HEK293T (cell line): Measurements from ENCODE around the gene RBM18.

ENCODE experiments used
- CTCF ChIA-PET: fragments of 350-600 bp; formaldehyde crosslinking; extraction: SDS; loops from one replicate; lab custom pipeline; 2021; ENCODE audit warnings: antibody characterized with exemption, inconsistent platforms; lab: Yijun Ruan, JAX
- POLR2A ChIA-PET: fragments of 350-600 bp; formaldehyde crosslinking; extraction: SDS; loops from one replicate; lab custom pipeline; 2020; ENCODE audit warnings: antibody characterized with exemption, inconsistent platforms; lab: Yijun Ruan, JAX
- DNase-seq: peaks from one replicate; pipeline ENCODE4 v3.0.0; 2012; ENCODE audit warnings: mixed read lengths; ENCODE audit errors: extremely low spot score
- ARNT ChIP-seq: fragments of 450-650 bp; IDR thresholded peaks from 2 replicates; pipeline ENCODE4 v1.6.1; 2017; ENCODE audit warnings: mild to moderate bottlenecking
- BHLHE40 ChIP-seq: fragments of 450-650 bp; IDR thresholded peaks from 2 replicates; pipeline ENCODE4 v1.6.1; 2016; ENCODE audit warnings: mild to moderate bottlenecking, moderate library complexity, borderline replicate concordance
- CTBP1 ChIP-seq: fragments of 450-650 bp; IDR thresholded peaks from 2 replicates; pipeline ENCODE4 v1.6.1; 2016; ENCODE audit warnings: borderline replicate concordance
- ELF4 ChIP-seq: fragments of 450-650 bp; IDR thresholded peaks from 2 replicates; pipeline ENCODE4 v1.6.1; 2017; ENCODE audit warnings: antibody characterized with exemption
- FOXA1 ChIP-seq: fragments of 450-650 bp; IDR thresholded peaks from 2 replicates; pipeline ENCODE4 v1.6.1; 2016; ENCODE audit warnings: mild to moderate bottlenecking
- FOXK2 ChIP-seq: fragments of 450-650 bp; IDR thresholded peaks from 2 replicates; pipeline ENCODE4 v1.6.1; 2016; ENCODE audit warnings: mild to moderate bottlenecking
- FOXM1 ChIP-seq: fragments of 450-650 bp; IDR thresholded peaks from 2 replicates; pipeline ENCODE4 v1.6.1; 2017; ENCODE audit warnings: mild to moderate bottlenecking, borderline replicate concordance
- HDGF ChIP-seq: fragments of 450-650 bp; IDR thresholded peaks from 2 replicates; pipeline ENCODE4 v1.6.1; 2017; ENCODE audit warnings: antibody characterized with exemption, borderline replicate concordance
- L3MBTL2 ChIP-seq: fragments of 450-650 bp; conservative IDR thresholded peaks from 2 replicates; pipeline ENCODE4 v1.6.1; 2016; ENCODE audit warnings: mild to moderate bottlenecking
- LEF1 ChIP-seq: fragments of 450-650 bp; IDR thresholded peaks from 2 replicates; pipeline ENCODE4 v1.6.1; 2017; ENCODE audit warnings: mild to moderate bottlenecking, borderline replicate concordance
- NFRKB ChIP-seq: fragments of 450-650 bp; IDR thresholded peaks from 2 replicates; pipeline ENCODE4 v1.6.1; 2016; ENCODE audit warnings: mild to moderate bottlenecking, moderate library complexity
- SP1 ChIP-seq: fragments of 450-650 bp; IDR thresholded peaks from 2 replicates; pipeline ENCODE4 v1.6.1; 2017
- SUZ12 ChIP-seq: fragments of 450-650 bp; IDR thresholded peaks from 2 replicates; pipeline ENCODE4 v1.6.1; 2016; ENCODE audit warnings: mild to moderate bottlenecking
- TARDBP ChIP-seq: fragments of 450-650 bp; IDR thresholded peaks from 2 replicates; pipeline ENCODE4 v1.6.1; 2016
- ZNF384 ChIP-seq: fragments of 450-650 bp; IDR thresholded peaks from 2 replicates; pipeline ENCODE4 v1.6.1; 2016
- TF ChIP-seq, protein P1 (sequence below): fragments of 450-650 bp; IDR thresholded peaks from 2 replicates; pipeline ENCODE4 v1.6.1; 2016

Gene RBM18

DNA sequence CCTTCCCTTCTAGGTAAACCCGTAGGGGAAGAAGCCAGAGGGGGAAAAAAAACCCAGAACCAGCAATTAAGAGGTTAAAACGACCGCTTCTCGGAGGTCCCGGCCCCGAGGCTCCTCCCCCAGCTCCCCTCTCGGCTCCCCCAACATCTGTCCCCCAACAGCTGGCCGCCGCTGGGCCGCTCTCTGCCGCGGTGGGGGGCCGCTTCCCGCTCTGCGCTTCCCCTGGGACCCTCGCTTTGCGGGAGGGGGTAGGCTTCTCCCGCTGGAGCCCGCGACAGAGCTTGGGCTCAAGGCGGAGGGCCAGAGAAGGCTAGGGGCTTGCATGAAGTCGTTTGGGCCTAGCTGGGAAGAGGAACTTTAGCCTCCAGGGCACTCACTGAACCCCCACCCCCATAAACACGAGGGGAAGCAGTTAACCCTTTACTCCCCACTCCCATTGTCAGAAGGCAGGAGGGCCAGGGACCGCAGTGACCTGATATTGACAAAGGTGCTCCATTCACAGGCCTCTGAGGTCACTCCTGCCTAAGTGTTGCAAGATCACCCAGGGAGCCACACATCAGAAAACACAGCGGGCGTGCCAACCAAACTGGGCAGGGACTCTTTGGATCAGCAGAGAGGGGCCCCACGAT lies 43.3 kb downstream of the RBM18 start:
- ChIA-PET POLR2A (no interaction called here), CTCF (no interaction called here)
- TF ChIP-seq NFRKB (no peak), ZNF384 (no peak), L3MBTL2 (no peak)
- no peak for DNase-seq

DNA sequence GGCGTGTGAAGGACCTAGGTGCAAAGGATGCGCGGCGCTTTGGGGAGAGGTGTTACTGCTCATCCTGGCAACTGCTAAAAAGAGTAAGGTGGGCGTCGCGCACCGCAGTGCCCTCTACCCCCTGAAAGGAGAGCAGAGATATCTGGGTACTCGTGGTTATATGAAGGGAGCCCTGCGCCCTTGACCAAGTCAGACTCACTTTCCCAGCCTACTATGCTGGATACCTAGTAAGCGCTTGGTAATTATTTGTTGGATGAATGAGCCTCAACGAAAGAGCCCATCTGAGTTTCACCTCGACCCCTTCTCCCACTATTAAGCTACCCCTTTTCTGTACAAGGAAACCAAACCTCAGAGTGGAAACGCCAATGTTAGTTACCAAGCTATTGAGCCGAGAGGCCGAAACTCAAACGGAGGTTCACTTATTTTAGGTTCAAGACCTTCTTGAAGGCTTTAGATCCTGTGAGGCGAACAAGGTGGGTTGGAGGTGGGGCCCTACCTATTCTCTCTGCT lies 43.9 kb downstream of the RBM18 start:
- ChIA-PET CTCF (no interaction called here), POLR2A (no interaction called here)
- TF ChIP-seq NFRKB (no peak), ELF4 (no peak), CTBP1 (no peak), LEF1 (no peak), SUZ12 (no peak), HDGF (no peak), ZNF384 (no peak), ARNT (no peak), FOXK2 (no peak), FOXM1 (no peak), BHLHE40 (no peak), TARDBP (no peak)
- TF ChIP-seq, protein P1, sequence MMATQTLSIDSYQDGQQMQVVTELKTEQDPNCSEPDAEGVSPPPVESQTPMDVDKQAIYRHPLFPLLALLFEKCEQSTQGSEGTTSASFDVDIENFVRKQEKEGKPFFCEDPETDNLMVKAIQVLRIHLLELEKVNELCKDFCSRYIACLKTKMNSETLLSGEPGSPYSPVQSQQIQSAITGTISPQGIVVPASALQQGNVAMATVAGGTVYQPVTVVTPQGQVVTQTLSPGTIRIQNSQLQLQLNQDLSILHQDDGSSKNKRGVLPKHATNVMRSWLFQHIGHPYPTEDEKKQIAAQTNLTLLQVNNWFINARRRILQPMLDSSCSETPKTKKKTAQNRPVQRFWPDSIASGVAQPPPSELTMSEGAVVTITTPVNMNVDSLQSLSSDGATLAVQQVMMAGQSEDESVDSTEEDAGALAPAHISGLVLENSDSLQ: no peak
- DNase-seq: no peak

DNA sequence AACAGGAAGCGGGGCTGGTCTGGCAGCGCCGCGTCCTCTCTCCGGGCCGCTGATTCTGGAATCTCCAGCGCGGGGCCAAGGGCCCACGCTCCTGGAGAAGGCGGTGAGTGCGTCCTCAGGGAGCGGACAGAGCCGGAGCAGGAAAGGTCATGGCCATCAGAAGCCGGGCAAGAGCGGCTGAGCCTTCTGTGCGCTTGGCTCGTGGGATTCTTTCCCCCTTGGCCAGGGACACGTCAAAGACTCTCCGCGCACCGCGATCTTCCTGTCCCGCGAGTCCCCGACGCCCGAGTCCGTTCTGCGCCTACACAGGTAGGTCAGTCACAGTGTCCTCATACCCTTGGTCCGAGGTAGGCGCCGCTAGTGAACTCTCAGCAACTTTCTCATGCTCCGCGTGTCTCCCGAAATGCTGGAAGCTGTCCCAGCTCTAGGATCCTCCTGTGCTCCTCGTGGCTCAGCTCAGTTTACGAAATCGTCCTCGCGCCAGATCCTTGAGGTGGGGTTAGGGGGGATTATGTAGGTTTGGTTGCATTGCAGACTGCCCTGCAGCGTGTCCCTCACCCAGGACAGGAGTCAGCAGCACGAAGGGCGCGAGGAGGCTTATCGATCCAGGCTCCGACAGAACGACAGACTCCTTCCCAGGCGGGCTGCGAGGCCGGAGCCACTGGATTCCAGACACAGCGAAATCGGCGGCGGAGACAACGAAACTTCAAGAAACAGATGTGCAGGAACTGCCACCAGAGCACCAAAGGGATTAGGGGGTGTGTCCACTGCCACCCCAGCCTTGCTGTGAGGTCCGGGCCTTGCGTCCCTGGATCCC lies 44.6 kb downstream of the RBM18 start:
- TF ChIP-seq, protein P1: no peak
- TF ChIP-seq SP1 (no peak), ELF4 (no peak), SUZ12 (no peak), BHLHE40 (no peak), ARNT (no peak), L3MBTL2 (no peak), FOXM1 (no peak), FOXA1 (no peak), NFRKB (no peak), LEF1 (no peak), CTBP1 (no peak), FOXK2 (no peak), HDGF (no peak), TARDBP (no peak), ZNF384 (no peak)
- DNase-seq: no peak
- ChIA-PET CTCF (no interaction called here), POLR2A (no interaction called here)

DNA sequence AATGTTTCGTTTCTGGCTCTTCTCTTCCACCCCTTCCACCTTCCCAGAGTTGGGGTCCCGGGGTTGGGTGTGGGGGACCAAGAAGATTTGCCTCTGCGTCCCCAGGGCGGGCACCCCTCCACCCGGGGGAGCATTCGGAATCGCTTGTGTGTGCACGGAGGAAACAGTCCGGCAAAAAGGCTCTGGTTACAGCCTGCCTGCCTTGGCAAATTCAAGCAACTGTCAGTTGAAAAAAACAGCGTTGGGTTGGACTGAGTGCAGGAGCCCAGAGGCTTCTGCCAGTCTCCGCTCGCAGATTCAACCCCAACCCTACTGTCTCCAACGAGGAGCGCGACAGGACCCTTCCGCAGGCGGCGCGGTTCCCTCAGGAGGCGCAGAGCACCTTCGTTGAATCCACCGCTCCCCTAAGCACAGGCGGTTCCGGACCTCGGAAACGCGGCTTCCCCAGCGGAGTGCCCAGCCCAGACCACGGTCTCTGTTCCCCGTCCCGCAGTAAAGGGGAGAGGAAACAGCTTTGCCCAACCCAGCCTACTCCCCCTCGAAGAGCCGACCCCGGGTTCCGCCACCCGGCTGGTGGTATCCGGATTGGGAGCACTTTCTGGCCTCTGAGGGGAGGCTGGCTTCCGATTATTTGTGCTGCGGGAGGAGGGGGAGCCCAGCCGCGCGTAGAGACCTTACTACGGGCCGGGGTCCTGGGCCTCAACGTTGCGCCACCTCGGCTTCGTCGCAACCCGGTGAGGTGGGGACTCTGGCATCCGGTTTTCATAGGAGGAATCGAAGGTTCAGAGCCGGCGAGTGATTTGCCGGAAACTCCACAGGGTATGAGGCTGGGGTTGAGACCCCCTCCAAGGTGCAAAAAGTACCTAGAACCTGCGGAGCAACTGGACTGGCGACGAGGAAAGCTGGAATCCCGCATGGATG lies 45.4 kb downstream of the RBM18 start:
- TF ChIP-seq SP1 (no peak), CTBP1 (no peak), FOXA1 (no peak), NFRKB (no peak), ARNT (no peak), L3MBTL2 (no peak), ZNF384 (no peak), BHLHE40 (no peak)
- DNase-seq: no peak
- ChIA-PET CTCF (no interaction called here), POLR2A (no interaction called here)

DNA sequence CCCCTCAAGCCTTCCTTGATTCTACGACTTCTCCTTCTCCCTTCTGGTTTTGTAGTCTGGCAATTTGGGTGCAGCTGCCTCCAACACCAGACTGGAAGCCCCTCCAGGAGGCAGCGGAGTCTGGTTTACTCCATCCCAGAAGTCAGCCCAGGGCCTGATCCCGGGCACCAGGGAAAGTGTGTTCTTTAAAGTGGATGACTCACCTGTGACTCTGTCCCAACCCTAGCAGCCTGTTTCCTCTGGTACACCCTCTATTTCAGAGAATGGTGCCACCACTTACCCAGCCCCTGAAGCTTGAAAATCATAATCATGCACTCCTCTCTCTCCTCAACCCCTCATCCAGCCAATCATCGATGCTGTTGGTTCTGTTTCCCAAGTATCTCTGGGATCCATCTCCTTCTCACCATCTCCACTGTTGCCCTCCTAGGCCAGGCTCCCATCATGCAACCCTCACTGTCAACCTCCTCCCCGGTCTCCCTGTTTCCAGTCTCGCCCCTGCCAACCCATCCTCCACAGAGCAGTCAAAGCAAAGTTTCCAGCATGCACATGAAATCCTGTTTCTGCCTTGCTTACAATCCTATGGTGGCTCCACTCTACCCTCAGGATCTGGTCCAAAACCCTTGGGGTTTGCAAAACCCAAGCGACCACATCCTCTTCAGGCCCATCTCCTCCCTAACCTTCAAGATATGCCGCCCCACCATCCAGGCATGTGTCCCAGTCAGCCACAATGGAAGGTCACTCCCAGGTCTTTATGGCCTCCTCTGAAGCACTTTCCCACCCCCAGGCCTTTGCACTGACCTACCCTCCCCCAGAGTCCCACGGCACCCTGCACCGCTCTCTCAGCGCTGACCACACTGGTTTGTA lies 46.3 kb downstream of the RBM18 start:
- POLR2A ChIA-PET: no interaction called here
- DNase-seq: no peak

DNA sequence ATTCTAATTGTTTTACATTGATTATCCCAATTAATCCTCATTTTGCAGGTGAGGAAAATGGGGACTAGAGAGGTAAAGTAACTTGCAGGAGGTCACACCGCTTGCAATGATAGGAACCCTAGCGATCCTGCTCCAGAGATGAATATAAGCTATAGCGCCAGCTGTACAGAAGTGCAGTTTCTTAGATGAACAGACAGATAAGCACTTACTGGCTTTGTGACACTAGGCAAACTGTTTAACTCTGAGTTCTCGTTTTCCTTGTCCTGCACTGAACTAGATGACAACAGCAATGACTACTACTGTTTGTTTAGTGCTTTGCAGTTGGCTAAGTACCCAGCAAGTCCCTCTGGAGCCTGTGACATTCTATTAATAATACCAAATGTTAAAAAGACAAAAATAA lies 47.0 kb downstream of the RBM18 start:
- ChIA-PET CTCF (no interaction called here), POLR2A (no interaction called here)
- no peak for TF ChIP-seq SP1
- TF ChIP-seq ARNT: no peak
- TF ChIP-seq ELF4: no peak
- TF ChIP-seq NFRKB: no peak
- TF ChIP-seq LEF1: no peak
- TF ChIP-seq FOXM1: no peak
- TF ChIP-seq, protein P1: no peak
- no peak for TF ChIP-seq HDGF
- TF ChIP-seq BHLHE40: no peak
- TF ChIP-seq ZNF384: no peak
- no peak for TF ChIP-seq TARDBP
- no peak for TF ChIP-seq FOXA1
- TF ChIP-seq FOXK2: no peak
- DNase-seq: no peak

More for the DNA sequence above, 46.3 kb downstream of the RBM18 start:
- CTCF ChIA-PET: no interaction called here
- TF ChIP-seq ZNF384 (no peak), SUZ12 (no peak), TARDBP (no peak), LEF1 (no peak)
